Body of pancreas (tissue), 4 donors: Measurements from ENCODE around the gene GMFB. TPM values are rescaled to one million over a fixed set of nuclear protein-coding genes. Genes with fewer than 3 reads are reported as not detected.

Experiments
- ATAC-seq: fragments of 150-250 bp; one replicate; pipeline ENCODE4 v1.9.1; 2016
- DNase-seq, 4 donors: peaks; one replicate each; pipeline ENCODE4 v3.0.0-alpha.2; 2019
- H3K27ac ChIP-seq, 4 donors: fragments of 200-600 bp; sonication (generic); 1 replicate in 3 of 4; 2 replicates in 1 of 4; pipeline versions ENCODE4 v1.5.1 to v1.6.1; 2016 to 2019; ENCODE audit warnings: mild to moderate bottlenecking in 1 of 4, mixed read lengths in 1 of 4, moderate library complexity in 1 of 4
- H3K27me3 ChIP-seq, 2 donors: fragments of 200-600 bp; sonication (generic); one replicate each; pipeline ENCODE4 v1.6.0; 2016; ENCODE audit warnings: mild to moderate bottlenecking in 1 of 2
- H3K36me3 ChIP-seq, 2 donors: fragments of 200-600 bp; sonication (generic); replicated peaks in 1 of 2; 2 replicates each; pipeline ENCODE4 v1.5.1; 2016; ENCODE audit warnings: low read depth in 2 of 2; ENCODE audit not compliant: insufficient read depth in 1 of 2
- H3K4me1 ChIP-seq: fragments of 200-600 bp; sonication (generic); one replicate; pipeline ENCODE4 v1.6.0; 2016
- H3K4me3 ChIP-seq, 2 donors: fragments of 200-600 bp; sonication (generic); 1 replicate in 1 of 2; 2 replicates in 1 of 2; pipeline ENCODE4 v1.5.1; 2016 to 2019
- H3K9me3 ChIP-seq, 3 donors: fragments of 200-600 bp; sonication (generic); 1 replicate in 2 of 3; 2 replicates in 1 of 3; pipeline ENCODE4 v1.5.1; 2016
- POLR2A ChIP-seq, 3 donors: fragments of 450-650 bp; IDR thresholded peaks; one replicate each; pipeline ENCODE4 v1.6.1; 2016; ENCODE audit warnings: antibody characterized with exemption in 3 of 3, mild to moderate bottlenecking in 2 of 3
- WGBS, 2 donors: methylation state at CpG; one replicate each; pipeline ENCODE4 v1.1.5; 2017; 5-methylcytosine and 5-hydroxymethylcytosine counted together
- intact Hi-C: fragments of 100-400 bp; cut with DNase I; formaldehyde crosslinking; loops from one replicate; pipeline ENCODE4 v1.15.1; 2023
- total RNA-seq, 2 donors: library from RNA; depleted of rRNA; stranded (reverse); fragments of >200 nt; gene quantifications; one replicate each; pipeline ENCODE4 v1.1.0, GENCODE V29; 2016
- TF ChIP-seq, protein P1 (sequence below), 7 experiments: fragments of 450-650 bp in 4 of 7; fragments of 200-600 bp in 3 of 7; sonication (generic) in 3 of 7; IDR thresholded peaks; one replicate each; pipeline ENCODE4 v1.5.1; 2016 to 2019; ENCODE audit warnings: antibody characterized with exemption in 7 of 7

The GMFB gene
- total RNA-seq = 10 to 100 TPM; 24.7 to 26.5 TPM

DNA sequence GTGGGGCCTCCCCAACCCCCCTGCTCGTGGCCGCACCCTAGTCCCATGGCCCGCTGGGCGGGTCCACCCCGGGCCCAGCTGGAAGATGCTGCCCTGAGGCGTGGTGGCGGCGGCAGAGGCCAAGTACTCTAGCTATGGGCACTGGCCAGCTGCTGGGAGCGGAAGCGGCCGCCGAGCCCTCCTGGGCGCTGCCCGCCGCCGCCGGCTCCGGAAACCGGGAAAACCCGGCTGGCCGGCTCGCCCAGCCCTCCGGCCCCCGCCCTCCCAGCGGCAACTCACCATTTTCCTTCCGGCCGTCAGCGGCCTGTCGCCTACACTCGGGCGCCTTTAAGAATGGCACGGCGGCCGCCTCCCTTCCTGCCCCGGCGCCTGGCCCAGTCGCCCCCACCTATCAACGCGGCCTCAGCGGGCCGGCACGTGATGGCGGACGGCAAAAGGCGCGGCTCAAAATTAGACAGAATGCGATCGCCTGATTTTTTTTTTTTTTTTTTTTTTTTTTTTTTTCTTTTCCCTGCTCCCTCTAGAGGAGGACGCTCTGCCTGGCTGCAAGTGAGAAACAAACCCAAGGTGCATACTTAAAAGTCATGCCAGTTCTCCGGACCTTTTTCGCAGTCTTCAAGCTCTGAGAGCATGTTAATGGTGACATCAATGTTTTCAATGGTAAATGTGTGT is at the start of gene GMFB:
Gene GMFB (minus strand): TSS at position 335 of the 672 bp plus-strand sequence. CDS start 53 bp downstream, at position 282.
- no peaks in the 10 kb centered on the region for H3K9me3 ChIP-seq
- WGBS, 2 donors = 0% methylated on average over 21 to 45 of the region's 51 CpGs
- peak; percentile 93 to 94 (median 94) for DNase-seq
- no peaks in the 10 kb centered on the region for H3K36me3 ChIP-seq
- H3K4me3 ChIP-seq = peak within 1 kb of the TSS; percentile 96 to 100
- peak; percentile 98 for ATAC-seq
- H3K27ac ChIP-seq = peak within 1 kb of the TSS; percentile 88 to 95 (median 94)
- H3K4me1 ChIP-seq = peaks cover 26% of the 10 kb centered on the region
- intact Hi-C loops = no loop called here
- no peaks in the 10 kb centered on the region for H3K27me3 ChIP-seq
- TF ChIP-seq, protein P1, sequence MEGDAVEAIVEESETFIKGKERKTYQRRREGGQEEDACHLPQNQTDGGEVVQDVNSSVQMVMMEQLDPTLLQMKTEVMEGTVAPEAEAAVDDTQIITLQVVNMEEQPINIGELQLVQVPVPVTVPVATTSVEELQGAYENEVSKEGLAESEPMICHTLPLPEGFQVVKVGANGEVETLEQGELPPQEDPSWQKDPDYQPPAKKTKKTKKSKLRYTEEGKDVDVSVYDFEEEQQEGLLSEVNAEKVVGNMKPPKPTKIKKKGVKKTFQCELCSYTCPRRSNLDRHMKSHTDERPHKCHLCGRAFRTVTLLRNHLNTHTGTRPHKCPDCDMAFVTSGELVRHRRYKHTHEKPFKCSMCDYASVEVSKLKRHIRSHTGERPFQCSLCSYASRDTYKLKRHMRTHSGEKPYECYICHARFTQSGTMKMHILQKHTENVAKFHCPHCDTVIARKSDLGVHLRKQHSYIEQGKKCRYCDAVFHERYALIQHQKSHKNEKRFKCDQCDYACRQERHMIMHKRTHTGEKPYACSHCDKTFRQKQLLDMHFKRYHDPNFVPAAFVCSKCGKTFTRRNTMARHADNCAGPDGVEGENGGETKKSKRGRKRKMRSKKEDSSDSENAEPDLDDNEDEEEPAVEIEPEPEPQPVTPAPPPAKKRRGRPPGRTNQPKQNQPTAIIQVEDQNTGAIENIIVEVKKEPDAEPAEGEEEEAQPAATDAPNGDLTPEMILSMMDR (IDR thresholded peaks at IDR 0.05) = peak in 6 of 7 experiments; percentile 12 to 78 (median 36)
- TF ChIP-seq POLR2A (IDR thresholded peaks at IDR 0.05) = peak; percentile 86 to 89 (median 87)

DNA sequence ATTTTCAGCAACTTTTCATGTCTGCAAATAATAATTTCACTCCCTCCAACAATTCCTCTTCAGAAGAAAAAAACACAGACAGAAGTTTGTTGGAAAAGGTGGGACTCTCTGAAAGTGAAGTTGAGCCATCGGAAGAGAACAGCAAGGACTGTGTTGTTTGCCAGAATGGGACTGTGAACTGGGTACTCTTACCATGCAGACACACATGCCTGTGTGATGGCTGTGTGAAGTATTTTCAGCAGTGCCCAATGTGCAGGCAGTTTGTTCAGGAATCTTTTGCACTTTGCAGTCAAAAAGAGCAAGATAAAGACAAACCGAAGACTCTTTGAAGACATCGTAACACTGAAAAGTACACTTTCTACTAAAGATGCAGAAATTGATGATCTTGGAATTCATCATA is 49.3 kb upstream of the GMFB start:
- Histone ChIP-seq H3K4me1 (peaks cover 17% of the 10 kb centered on the region), H3K36me3 (no peaks in the 10 kb centered on the region), H3K9me3 (no peaks in the 10 kb centered on the region), H3K27me3 (no peaks in the 10 kb centered on the region), H3K4me3 (no peak overlapping the region), H3K27ac (no peak overlapping the region)
- ATAC-seq = no peak
- intact Hi-C loops = no loop called here
- WGBS, 2 donors = 62 to 77% methylated on average over 3 of the region's 3 CpGs
- no peak for TF ChIP-seq POLR2A (IDR thresholded peaks at IDR 0.05)
- TF ChIP-seq, protein P1 (IDR thresholded peaks at IDR 0.05) = no peak
- no peak for DNase-seq

DNA sequence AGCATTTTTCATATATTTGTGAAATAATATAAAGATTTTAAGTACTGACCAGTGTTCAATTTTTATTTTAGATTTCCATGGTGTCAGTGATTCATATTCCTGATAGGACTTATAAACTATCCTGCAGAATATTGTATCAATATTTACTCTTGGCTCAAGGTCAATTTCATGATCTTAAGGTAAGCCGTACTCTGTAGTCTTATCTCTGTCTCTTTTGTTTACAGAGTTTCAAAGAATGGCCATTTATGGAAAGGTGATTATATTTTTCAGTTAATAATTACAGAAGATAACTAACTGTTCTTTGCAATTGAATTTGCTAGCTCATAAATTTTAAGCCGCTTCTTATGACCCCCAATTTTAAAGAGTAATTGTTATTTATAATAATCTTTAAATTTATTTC is 48.9 kb upstream of the GMFB start:
- WGBS, 2 donors = 12 to 21% methylated on average over 2 of the region's 2 CpGs
- intact Hi-C loops = no loop called here
- no peaks in the 10 kb centered on the region for H3K27me3 ChIP-seq
- H3K36me3 ChIP-seq = no peaks in the 10 kb centered on the region
- peaks cover 17% of the 10 kb centered on the region for H3K4me1 ChIP-seq
- no peak overlapping the region for H3K27ac ChIP-seq
- DNase-seq (no peak), ATAC-seq (peak; percentile 40)
- TF ChIP-seq POLR2A (IDR thresholded peaks at IDR 0.05) = no peak
- TF ChIP-seq, protein P1 (IDR thresholded peaks at IDR 0.05) = no peak
- H3K4me3 ChIP-seq = no peak overlapping the region
- no peaks in the 10 kb centered on the region for H3K9me3 ChIP-seq

DNA sequence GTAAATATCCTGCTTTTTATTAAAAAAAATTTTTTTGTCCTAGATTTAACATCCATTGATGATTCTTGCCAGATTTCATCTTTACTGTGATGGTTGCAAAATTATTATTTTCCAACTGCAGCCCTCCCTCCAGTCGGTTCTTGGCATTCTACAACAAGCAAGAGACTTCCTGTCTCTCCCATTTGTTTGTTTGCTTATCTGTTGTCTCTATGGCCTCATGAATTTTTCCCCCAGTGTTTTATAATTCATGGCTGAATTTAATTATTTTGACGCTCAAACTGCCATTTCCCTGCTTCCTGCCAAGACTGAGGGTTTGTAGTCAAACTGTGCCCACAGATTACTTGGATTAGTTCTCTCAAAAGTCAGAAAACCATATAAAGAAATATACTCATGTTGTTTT is 46.9 kb upstream of the GMFB start:
- intact Hi-C loops = no loop called here
- 63 to 74% methylated on average over 2 of the region's 2 CpGs for WGBS, 2 donors
- TF ChIP-seq, protein P1 (IDR thresholded peaks at IDR 0.05) = no peak
- no peak for TF ChIP-seq POLR2A (IDR thresholded peaks at IDR 0.05)
- no peaks in the 10 kb centered on the region for H3K36me3 ChIP-seq
- H3K4me1 ChIP-seq = peaks cover 17% of the 10 kb centered on the region
- no peaks in the 10 kb centered on the region for H3K27me3 ChIP-seq
- no peak overlapping the region for H3K4me3 ChIP-seq
- H3K9me3 ChIP-seq = no peaks in the 10 kb centered on the region
- H3K27ac ChIP-seq = no peak overlapping the region
- ATAC-seq = no peak
- DNase-seq = no peak

DNA sequence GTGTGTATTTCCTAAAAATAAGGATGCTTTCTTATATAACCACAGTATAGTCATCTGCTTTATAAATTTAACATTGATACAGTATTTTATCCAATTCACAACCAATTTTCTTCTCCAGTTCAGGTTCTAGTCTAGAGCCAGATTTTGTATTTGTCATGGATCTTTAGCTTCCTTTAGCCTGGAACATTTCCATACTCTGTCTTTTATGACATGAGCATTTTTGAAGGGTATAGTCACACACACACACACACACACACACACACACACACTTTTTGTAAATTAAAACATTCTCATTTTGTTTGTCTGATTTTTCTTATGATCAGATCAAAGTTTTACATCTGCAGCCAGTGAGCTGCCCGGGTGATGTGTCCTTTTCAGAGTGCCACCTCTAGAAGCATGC is 46.3 kb upstream of the GMFB start:
- Histone ChIP-seq H3K4me1 (peaks cover 17% of the 10 kb centered on the region), H3K36me3 (no peaks in the 10 kb centered on the region), H3K27ac (no peak overlapping the region), H3K9me3 (no peaks in the 10 kb centered on the region), H3K27me3 (no peaks in the 10 kb centered on the region), H3K4me3 (no peak overlapping the region)
- DNase-seq (no peak), ATAC-seq (no peak)
- TF ChIP-seq POLR2A (IDR thresholded peaks at IDR 0.05) = no peak
- TF ChIP-seq, protein P1 (IDR thresholded peaks at IDR 0.05) = no peak
- intact Hi-C loops = no loop called here
- WGBS, 2 donors = 90 to 100% methylated on average over 1 of the region's 1 CpG
